ENCODE data around the gene OR52E6.

The OR52E6 gene

GRCh38 chr11:5841797-5842196, at the start of gene OR52E6:
Gene OR52E6, minus strand, starts transcription at chr11:5841897. Its CDS starts 0 bp downstream, at chr11:5841897.
- Mint-ChIP-seq H3K27me3 (peaks cover 12% of the 10 kb centered on the region), H3K36me3 (ENCODE audit: low read depth) (no peaks in the 10 kb centered on the region), H3K4me1 (no peaks in the 10 kb centered on the region), H3K9me3 (no peaks in the 10 kb centered on the region), H3K27ac (no peak within 1 kb of the TSS), H3K4me3 (no peak within 1 kb of the TSS)
- no peak for ATAC-seq
- DNase-seq, result no peak

GRCh38 chr11:5891216-5891800, 49.6 kb upstream of the OR52E6 start:
- H3K9me3 Mint-ChIP-seq, result no peaks in the 10 kb centered on the region
- no peak overlapping the region for H3K27ac Mint-ChIP-seq
- peaks cover 5% of the 10 kb centered on the region for H3K27me3 Mint-ChIP-seq
- ATAC-seq (no peak), DNase-seq (no peak)
- H3K4me3 Mint-ChIP-seq, result no peak overlapping the region
- no peaks in the 10 kb centered on the region for H3K4me1 Mint-ChIP-seq
- H3K36me3 Mint-ChIP-seq (ENCODE audit: low read depth), result no peaks in the 10 kb centered on the region

GRCh38 chr11:5887661-5888060, 46.0 kb upstream of the OR52E6 start:
- DNase-seq, result no peak
- ATAC-seq, result no peak
- no peaks in the 10 kb centered on the region for H3K36me3 Mint-ChIP-seq (ENCODE audit: low read depth)
- no peak overlapping the region for H3K4me3 Mint-ChIP-seq
- H3K27ac Mint-ChIP-seq, result no peak overlapping the region
- peaks cover 11% of the 10 kb centered on the region for H3K27me3 Mint-ChIP-seq
- no peaks in the 10 kb centered on the region for H3K9me3 Mint-ChIP-seq
- H3K4me1 Mint-ChIP-seq, result no peaks in the 10 kb centered on the region

GRCh38 chr11:5887172-5887571, 45.5 kb upstream of the OR52E6 start:
- H3K27ac Mint-ChIP-seq, result no peak overlapping the region
- no peak for ATAC-seq

GRCh38 chr11:5881756-5882155, 40.1 kb upstream of the OR52E6 start:
- no peak for DNase-seq
- Mint-ChIP-seq H3K27me3 (peaks cover 14% of the 10 kb centered on the region), H3K27ac (no peak overlapping the region)

More at GRCh38 chr11:5887172-5887571, 45.5 kb upstream of the OR52E6 start:
- H3K27me3 Mint-ChIP-seq, result peaks cover 14% of the 10 kb centered on the region
- H3K4me3 Mint-ChIP-seq, result no peak overlapping the region
- no peak for DNase-seq
- no peaks in the 10 kb centered on the region for H3K4me1 Mint-ChIP-seq
- no peaks in the 10 kb centered on the region for H3K36me3 Mint-ChIP-seq (ENCODE audit: low read depth)
- H3K9me3 Mint-ChIP-seq, result no peaks in the 10 kb centered on the region

GRCh38 chr11:5880329-5880728, 38.6 kb upstream of the OR52E6 start, which contains the start of gene OR52E4:
Gene OR52E4, plus strand, starts transcription at chr11:5880629. Its CDS starts 3,664 bp downstream, at chr11:5884293.
- ATAC-seq (no peak), DNase-seq (no peak)
- H3K4me1 Mint-ChIP-seq, result no peaks in the 10 kb centered on the region
- H3K36me3 Mint-ChIP-seq (ENCODE audit: low read depth), result no peaks in the 10 kb centered on the region
- H3K9me3 Mint-ChIP-seq, result no peaks in the 10 kb centered on the region
- H3K4me3 Mint-ChIP-seq, result no peak within 1 kb of the TSS
- peaks cover 14% of the 10 kb centered on the region for H3K27me3 Mint-ChIP-seq
- no peak within 1 kb of the TSS for H3K27ac Mint-ChIP-seq

More at GRCh38 chr11:5881756-5882155, 40.1 kb upstream of the OR52E6 start:
- Mint-ChIP-seq H3K36me3 (ENCODE audit: low read depth) (no peaks in the 10 kb centered on the region), H3K9me3 (no peaks in the 10 kb centered on the region), H3K4me1 (no peaks in the 10 kb centered on the region), H3K4me3 (no peak overlapping the region)
- ATAC-seq, result no peak

GRCh38 chr11:5878564-5878963, 36.9 kb upstream of the OR52E6 start:
- no peak overlapping the region for H3K27ac Mint-ChIP-seq

GRCh38 chr11:5865826-5866225, 24.1 kb upstream of the OR52E6 start:
- H3K36me3 Mint-ChIP-seq (ENCODE audit: low read depth), result no peaks in the 10 kb centered on the region
- no peak overlapping the region for H3K4me3 Mint-ChIP-seq
- ATAC-seq (no peak), DNase-seq (no peak)
- peaks cover 10% of the 10 kb centered on the region for H3K27me3 Mint-ChIP-seq
- H3K9me3 Mint-ChIP-seq, result peaks cover 4% of the 10 kb centered on the region
- H3K4me1 Mint-ChIP-seq, result no peaks in the 10 kb centered on the region
- H3K27ac Mint-ChIP-seq, result no peak overlapping the region

More at GRCh38 chr11:5878564-5878963, 36.9 kb upstream of the OR52E6 start:
- no peaks in the 10 kb centered on the region for H3K4me1 Mint-ChIP-seq
- DNase-seq, result no peak
- peaks cover 13% of the 10 kb centered on the region for H3K27me3 Mint-ChIP-seq
- no peak overlapping the region for H3K4me3 Mint-ChIP-seq
- no peaks in the 10 kb centered on the region for H3K36me3 Mint-ChIP-seq (ENCODE audit: low read depth)
- H3K9me3 Mint-ChIP-seq, result peaks cover 3% of the 10 kb centered on the region
- no peak for ATAC-seq

GRCh38 chr11:5857590-5857989, 15.9 kb upstream of the OR52E6 start, which contains the start of gene OR52E8:
Gene OR52E8, minus strand, starts transcription at chr11:5857690. Its CDS starts 0 bp downstream, at chr11:5857690.
- no peak for ATAC-seq
- Mint-ChIP-seq H3K4me1 (no peaks in the 10 kb centered on the region), H3K27me3 (peaks cover 5% of the 10 kb centered on the region), H3K9me3 (no peaks in the 10 kb centered on the region), H3K36me3 (ENCODE audit: low read depth) (no peaks in the 10 kb centered on the region), H3K4me3 (no peak within 1 kb of the TSS), H3K27ac (no peak within 1 kb of the TSS)
- DNase-seq, result no peak

GRCh38 chr11:5851002-5851401, 9.3 kb upstream of the OR52E6 start:
- Mint-ChIP-seq H3K27me3 (peaks cover 5% of the 10 kb centered on the region), H3K4me3 (no peak overlapping the region), H3K9me3 (no peaks in the 10 kb centered on the region), H3K36me3 (ENCODE audit: low read depth) (no peaks in the 10 kb centered on the region), H3K27ac (no peak overlapping the region), H3K4me1 (no peaks in the 10 kb centered on the region)
- ATAC-seq, result no peak
- no peak for DNase-seq

GRCh38 chr11:5847711-5848110, 6.0 kb upstream of the OR52E6 start:
- ATAC-seq (no peak), DNase-seq (no peak)
- Mint-ChIP-seq H3K4me3 (no peak overlapping the region), H3K9me3 (no peaks in the 10 kb centered on the region), H3K4me1 (no peaks in the 10 kb centered on the region), H3K36me3 (ENCODE audit: low read depth) (no peaks in the 10 kb centered on the region), H3K27ac (no peak overlapping the region), H3K27me3 (no peaks in the 10 kb centered on the region)

GRCh38 chr11:5846701-5847100, 5.0 kb upstream of the OR52E6 start:
- ATAC-seq (no peak), DNase-seq (no peak)
- H3K36me3 Mint-ChIP-seq (ENCODE audit: low read depth), result no peaks in the 10 kb centered on the region
- H3K27ac Mint-ChIP-seq, result no peak overlapping the region
- H3K4me1 Mint-ChIP-seq, result no peaks in the 10 kb centered on the region
- no peaks in the 10 kb centered on the region for H3K27me3 Mint-ChIP-seq
- no peaks in the 10 kb centered on the region for H3K9me3 Mint-ChIP-seq
- no peak overlapping the region for H3K4me3 Mint-ChIP-seq

GRCh38 chr11:5837695-5838094, 4.0 kb downstream of the OR52E6 start:
- H3K27me3 Mint-ChIP-seq, result peaks cover 17% of the 10 kb centered on the region
- DNase-seq (no peak), ATAC-seq (no peak)
- no peak overlapping the region for H3K4me3 Mint-ChIP-seq
- H3K9me3 Mint-ChIP-seq, result no peaks in the 10 kb centered on the region
- H3K27ac Mint-ChIP-seq, result no peak overlapping the region
- no peaks in the 10 kb centered on the region for H3K36me3 Mint-ChIP-seq (ENCODE audit: low read depth)
- H3K4me1 Mint-ChIP-seq, result no peaks in the 10 kb centered on the region

- Mint-ChIP-seq H3K36me3 (ENCODE audit: low read depth) (no peaks in the 10 kb centered on the region), H3K27ac (no peak overlapping the region), H3K9me3 (no peaks in the 10 kb centered on the region), H3K4me1 (no peaks in the 10 kb centered on the region), H3K4me3 (no peak overlapping the region), H3K27me3 (peaks cover 15% of the 10 kb centered on the region)
- ATAC-seq (no peak), DNase-seq (no peak)
These were observed 8.3 kb downstream of the OR52E6 start for GRCh38 chr11:5833446-5833845.

- H3K27ac Mint-ChIP-seq, result no peak overlapping the region
- ATAC-seq (no peak), DNase-seq (no peak)
- no peak overlapping the region for H3K4me3 Mint-ChIP-seq
- no peaks in the 10 kb centered on the region for H3K36me3 Mint-ChIP-seq (ENCODE audit: low read depth)
- no peaks in the 10 kb centered on the region for H3K4me1 Mint-ChIP-seq
- peaks cover 14% of the 10 kb centered on the region for H3K27me3 Mint-ChIP-seq
- H3K9me3 Mint-ChIP-seq, result no peaks in the 10 kb centered on the region
These were observed 10.4 kb downstream of the OR52E6 start for GRCh38 chr11:5831196-5831829.
